NCI-H2029 (cell line): ENCODE measurements around the gene CCND2.

Source experiments
- DNase-seq: peaks from one replicate; lab custom pipeline; 2025; lab: John Stamatoyannopoulos, UW

The CCND2 gene

GRCh38 chr12:4276524-4277204, 3.1 kb downstream of the CCND2 start:
- peak; percentile 85 for DNase-seq

GRCh38 chr12:4277205-4277543, 3.6 kb downstream of the CCND2 start:
- DNase-seq = no peak

GRCh38 chr12:4277857-4278256, 4.3 kb downstream of the CCND2 start:
- DNase-seq = no peak

- no peak for DNase-seq
These were observed 5.0 kb downstream of the CCND2 start for GRCh38 chr12:4278329-4279197.

GRCh38 chr12:4279198-4279690, 5.7 kb downstream of the CCND2 start:
- DNase-seq = no peak

- no peak for DNase-seq
These were observed 7.0 kb downstream of the CCND2 start for GRCh38 chr12:4280351-4281163.

- DNase-seq = no peak
These were observed 7.7 kb downstream of the CCND2 start for GRCh38 chr12:4281173-4281654.

GRCh38 chr12:4282103-4282891, 8.7 kb downstream of the CCND2 start:
- no peak for DNase-seq

- DNase-seq = no peak
These were observed 9.4 kb downstream of the CCND2 start for GRCh38 chr12:4282892-4283511.

GRCh38 chr12:4283512-4284255, 10.1 kb downstream of the CCND2 start:
- no peak for DNase-seq

- no peak for DNase-seq
These were observed 10.7 kb downstream of the CCND2 start for GRCh38 chr12:4284306-4284705.

GRCh38 chr12:4285070-4285469, 11.5 kb downstream of the CCND2 start:
- DNase-seq = no peak

- no peak for DNase-seq
These were observed 12.7 kb downstream of the CCND2 start for GRCh38 chr12:4286228-4286627.

GRCh38 chr12:4286771-4287317, 13.3 kb downstream of the CCND2 start:
- DNase-seq = no peak

- DNase-seq = no peak
These were observed 14.0 kb downstream of the CCND2 start for GRCh38 chr12:4287325-4288211.

- DNase-seq = no peak
These were observed 15.0 kb downstream of the CCND2 start for GRCh38 chr12:4288296-4289131.

- DNase-seq = no peak
These were observed 15.8 kb downstream of the CCND2 start for GRCh38 chr12:4289231-4289878.
